ENCODE data around the gene QPRT. TPM values are rescaled to one million over a fixed set of nuclear protein-coding genes. Genes with fewer than 3 reads are reported as not detected.
A peak's percentile ranks its signal among the peaks of the same experiment; 100 is the strongest.
"Not testable (repeated sequence)": the region's sequence is repeated elsewhere in the genome, so short reads cannot be mapped to it uniquely, and the experiment has no call there.

The QPRT gene
- total RNA-seq, 4 donors from 2014 or later, result 16.7 to 54.3 (median 23.1) TPM

DNA sequence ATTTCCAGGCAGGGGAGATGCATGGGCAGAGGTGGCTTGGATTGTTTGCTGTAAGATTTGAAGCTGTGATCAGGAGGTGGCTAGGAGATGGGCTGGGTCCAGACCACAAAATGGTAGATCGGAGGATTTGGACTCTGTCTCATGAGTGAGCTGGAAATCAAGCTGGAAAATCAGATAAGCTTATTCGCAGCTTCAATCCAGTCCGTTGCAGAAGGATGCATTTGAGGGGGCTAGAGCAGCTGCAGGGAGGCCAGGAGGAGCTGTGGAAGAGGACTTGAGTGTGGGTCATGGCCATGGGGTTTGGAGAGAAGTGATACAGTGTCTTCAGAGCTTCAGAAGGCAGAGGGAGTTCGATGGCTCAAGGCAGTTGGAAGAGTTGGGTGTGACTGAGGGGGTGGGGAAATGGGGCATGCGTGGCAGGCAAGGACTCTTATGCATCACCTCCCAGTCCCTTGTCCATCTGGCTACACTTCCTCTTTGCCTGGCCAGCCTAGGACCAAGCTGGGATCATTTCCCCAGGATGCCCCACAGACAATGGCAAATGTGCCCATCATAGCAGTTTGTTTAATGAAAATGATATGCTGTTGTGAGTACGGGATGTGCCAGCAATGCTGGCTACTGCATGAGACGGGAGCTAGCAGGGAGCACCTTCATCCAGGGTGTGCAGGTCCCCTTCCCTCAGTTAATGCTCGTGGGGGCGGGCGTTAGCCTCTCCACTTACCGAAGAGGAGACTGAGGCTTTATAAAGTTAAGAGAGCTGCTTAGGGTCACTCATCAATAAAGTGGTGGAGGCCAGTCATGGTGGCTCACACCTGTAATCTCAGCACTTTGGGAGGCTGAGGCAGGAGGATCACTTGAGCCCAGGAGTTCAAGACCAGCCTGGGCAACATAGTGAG, 20.6 kb downstream of the QPRT start:
- DNase-seq, result no peak
- H3K27me3 ChIP-seq, result no peaks in the 10 kb centered on the region
- H3K9me3 ChIP-seq, result no peaks in the 10 kb centered on the region
- H3K4me3 ChIP-seq, result no peak overlapping the region
- no peak overlapping the region for H3K27ac ChIP-seq
- H3K36me3 ChIP-seq, result no peaks in the 10 kb centered on the region
- intact Hi-C loops (cut with DNase I; ENCODE audit: low total_unique reads), result no loop called here
- TF ChIP-seq, protein P1, sequence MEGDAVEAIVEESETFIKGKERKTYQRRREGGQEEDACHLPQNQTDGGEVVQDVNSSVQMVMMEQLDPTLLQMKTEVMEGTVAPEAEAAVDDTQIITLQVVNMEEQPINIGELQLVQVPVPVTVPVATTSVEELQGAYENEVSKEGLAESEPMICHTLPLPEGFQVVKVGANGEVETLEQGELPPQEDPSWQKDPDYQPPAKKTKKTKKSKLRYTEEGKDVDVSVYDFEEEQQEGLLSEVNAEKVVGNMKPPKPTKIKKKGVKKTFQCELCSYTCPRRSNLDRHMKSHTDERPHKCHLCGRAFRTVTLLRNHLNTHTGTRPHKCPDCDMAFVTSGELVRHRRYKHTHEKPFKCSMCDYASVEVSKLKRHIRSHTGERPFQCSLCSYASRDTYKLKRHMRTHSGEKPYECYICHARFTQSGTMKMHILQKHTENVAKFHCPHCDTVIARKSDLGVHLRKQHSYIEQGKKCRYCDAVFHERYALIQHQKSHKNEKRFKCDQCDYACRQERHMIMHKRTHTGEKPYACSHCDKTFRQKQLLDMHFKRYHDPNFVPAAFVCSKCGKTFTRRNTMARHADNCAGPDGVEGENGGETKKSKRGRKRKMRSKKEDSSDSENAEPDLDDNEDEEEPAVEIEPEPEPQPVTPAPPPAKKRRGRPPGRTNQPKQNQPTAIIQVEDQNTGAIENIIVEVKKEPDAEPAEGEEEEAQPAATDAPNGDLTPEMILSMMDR (IDR thresholded peaks at IDR 0.05), result no peak
- TF ChIP-seq POLR2A (IDR thresholded peaks at IDR 0.05), result no peak
- no peaks in the 10 kb centered on the region for H3K4me1 ChIP-seq

GRCh38 chr16:29700253-29700987, 21.4 kb downstream of the QPRT start:
- intact Hi-C loops (cut with DNase I; ENCODE audit: low total_unique reads), result no loop called here
- peak; percentile 63 to 73 for DNase-seq
- no peaks in the 10 kb centered on the region for H3K9me3 ChIP-seq
- H3K27me3 ChIP-seq, result no peaks in the 10 kb centered on the region
- no peak for TF ChIP-seq POLR2A (IDR thresholded peaks at IDR 0.05)
- TF ChIP-seq, protein P1 (IDR thresholded peaks at IDR 0.05), result peak; percentile 79 to 89 (median 84)
- H3K4me3 ChIP-seq, result no peak overlapping the region
- H3K27ac ChIP-seq, result no peak overlapping the region
- no peaks in the 10 kb centered on the region for H3K36me3 ChIP-seq
- no peaks in the 10 kb centered on the region for H3K4me1 ChIP-seq

DNA sequence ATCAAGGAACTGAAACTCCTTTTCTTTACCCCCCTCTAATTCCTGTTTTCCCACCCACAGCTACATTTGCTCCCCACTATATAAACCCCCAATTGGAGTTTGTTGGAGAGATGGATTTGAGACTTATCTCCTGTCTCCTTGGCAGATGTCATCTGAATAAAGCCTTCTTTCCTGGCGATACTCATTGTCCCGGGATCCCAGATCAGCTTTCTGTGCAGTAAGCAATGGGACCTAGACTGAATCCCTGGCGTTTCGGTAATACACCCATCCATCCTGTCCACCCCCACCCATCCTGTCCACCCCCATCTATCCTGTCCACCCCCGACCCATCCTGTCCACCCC, 22.2 kb downstream of the QPRT start:
- TF ChIP-seq, protein P1 (IDR thresholded peaks at IDR 0.05), result no peak
- TF ChIP-seq POLR2A (IDR thresholded peaks at IDR 0.05), result no peak
- Histone ChIP-seq H3K4me3 (no peak overlapping the region), H3K4me1 (no peaks in the 10 kb centered on the region), H3K27ac (no peak overlapping the region), H3K36me3 (no peaks in the 10 kb centered on the region), H3K9me3 (no peaks in the 10 kb centered on the region), H3K27me3 (no peaks in the 10 kb centered on the region)
- intact Hi-C loops (cut with DNase I; ENCODE audit: low total_unique reads), result no loop called here
- DNase-seq, result no peak

GRCh38 chr16:29702269-29702668, 23.3 kb downstream of the QPRT start:
- no peaks in the 10 kb centered on the region for H3K27me3 ChIP-seq
- intact Hi-C loops (cut with DNase I; ENCODE audit: low total_unique reads), result no loop called here
- H3K4me1 ChIP-seq, result no peaks in the 10 kb centered on the region
- DNase-seq, result no peak
- H3K9me3 ChIP-seq, result no peaks in the 10 kb centered on the region
- H3K27ac ChIP-seq, result no peak overlapping the region
- no peak overlapping the region for H3K4me3 ChIP-seq
- H3K36me3 ChIP-seq, result no peaks in the 10 kb centered on the region
- TF ChIP-seq POLR2A (IDR thresholded peaks at IDR 0.05), result no peak
- TF ChIP-seq, protein P1 (IDR thresholded peaks at IDR 0.05), result no peak

GRCh38 chr16:29705030-29705429, 26.1 kb downstream of the QPRT start:
- DNase-seq, result no peak
- TF ChIP-seq POLR2A (IDR thresholded peaks at IDR 0.05), result no peak
- TF ChIP-seq, protein P1 (IDR thresholded peaks at IDR 0.05), result no peak
- Histone ChIP-seq H3K27me3 (no peaks in the 10 kb centered on the region), H3K36me3 (no peaks in the 10 kb centered on the region), H3K9me3 (no peaks in the 10 kb centered on the region), H3K4me1 (no peaks in the 10 kb centered on the region), H3K27ac (no peak overlapping the region), H3K4me3 (no peak overlapping the region)
- intact Hi-C loops (cut with DNase I; ENCODE audit: low total_unique reads), result no loop called here

GRCh38 chr16:29707160-29707559, 28.2 kb downstream of the QPRT start:
- DNase-seq; intact Hi-C loops (cut with DNase I; ENCODE audit: low total_unique reads): not testable (repeated sequence)

More at GRCh38 chr16:29707160-29707559, 28.2 kb downstream of the QPRT start:
- H3K27ac ChIP-seq, H3K4me1 ChIP-seq, H3K36me3 ChIP-seq, H3K9me3 ChIP-seq, H3K4me3 ChIP-seq, H3K27me3 ChIP-seq: not testable (repeated sequence)

All from uterus (tissue), 4 donors.